ENCODE measurements around the gene RPS16. TPM values are rescaled to one million over a fixed set of nuclear protein-coding genes. Genes with fewer than 3 reads are reported as not detected.
"Not testable (repeated sequence)": the region's sequence is repeated elsewhere in the genome, so short reads cannot be mapped to it uniquely, and the experiment has no call there.

Gene RPS16
- total RNA-seq, 5 donors from 2014 or later (not counting 1 experiment from before 2014, with no cell fraction given): 3,669 to 4,521 (median 4,268) TPM

GRCh38 chr19:39479916-39480315, 44.2 kb upstream of the RPS16 start:
- H3K27ac Mint-ChIP-seq: peak overlapping the region; percentile 94 to 96
- Histone ChIP-seq H3K36me3 (ENCODE audit: control insufficient read depth in 2 of 2, extremely low read depth in 1 of 2, insufficient read depth in 1 of 2, low read length in 1 of 2) (peaks cover 14 to 16% of the 10 kb centered on the region in 2 donors), H3K27ac (ENCODE audit: low read length) (no peak overlapping the region), H3K27me3 (replicated peaks in 1 of 2; ENCODE audit: control insufficient read depth in 2 of 2, extremely low read depth in 1 of 2, insufficient read depth in 2 of 2, low read length in 1 of 2) (no peaks in the 10 kb centered on the region), H3K4me1 (ENCODE audit: control insufficient read depth in 1 of 2, extremely low read depth in 1 of 2, insufficient read depth in 2 of 2, low read length in 2 of 2) (peaks cover 6 to 22% of the 10 kb centered on the region in 2 experiments), H3K4me3 (ENCODE audit: control insufficient read depth in 1 of 2, extremely low read depth in 1 of 2, low read length in 1 of 2) (peak overlapping the region in 1 of 2 donors; percentile 90), H3K9me3 (no peaks in the 10 kb centered on the region)
- 87% methylated on average over 3 of the region's 10 CpGs for WGBS (ENCODE audit: insufficient coverage)
- H3K27me3 Mint-ChIP-seq: no peaks in the 10 kb centered on the region
- ChIA-PET POLR2A (interaction anchor here (0.6 to 1.0 kb wide), 3 partner anchors 17 to 448 kb away, joined by 3 to 7 read pairs (median 3); partner anchors contain the start of gene RPS16 (in 1 of the 2)), CTCF (interaction anchor here in 1 of 2 donors (1.0 to 1.2 kb wide), 3 partner anchors 11 to 89 kb away, joined by 3 to 7 read pairs (median 6); partner anchors contain the start of genes MED29 and PAF1)
- no peaks in the 10 kb centered on the region for H3K9me3 Mint-ChIP-seq
- peak overlapping the region; percentile 84 to 90 (median 88) for H3K4me3 Mint-ChIP-seq
- peaks cover 25 to 28% (median 26%) of the 10 kb centered on the region in 3 donors for H3K4me1 Mint-ChIP-seq
- DNase-seq (no peak), ATAC-seq (replicated peaks in 1 of 4) (no peak)
- peaks cover 13% of the 10 kb centered on the region for H3K36me3 Mint-ChIP-seq

DNA sequence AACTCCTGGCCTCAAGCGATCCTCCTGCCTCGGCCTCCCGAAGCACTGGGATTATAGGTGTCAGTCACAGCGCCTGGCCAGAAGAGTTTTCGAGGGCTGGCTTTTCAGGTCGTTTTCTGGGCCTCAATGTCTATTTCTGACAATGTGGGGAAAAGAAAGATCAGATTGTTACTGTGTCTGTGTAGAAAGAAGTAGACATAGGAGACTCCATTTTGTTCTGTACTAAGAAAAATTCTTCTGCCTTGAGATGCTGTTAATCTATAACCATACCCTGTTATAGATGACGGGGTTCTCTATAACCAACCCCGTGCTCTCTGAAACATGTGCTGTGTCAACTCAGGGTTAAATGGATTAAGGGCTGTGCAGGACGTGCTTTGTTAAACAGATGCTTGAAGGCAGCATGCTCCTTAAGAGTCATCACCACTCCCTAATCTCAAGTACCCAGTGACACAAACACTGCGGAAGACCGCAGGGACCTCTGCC, 43.6 kb upstream of the RPS16 start:
- peaks cover 25 to 29% (median 28%) of the 10 kb centered on the region in 3 donors for H3K4me1 Mint-ChIP-seq
- H3K27me3 Mint-ChIP-seq; ATAC-seq (replicated peaks in 1 of 4); H3K27ac Mint-ChIP-seq; H3K4me3 ChIP-seq (ENCODE audit: control insufficient read depth in 1 of 2, extremely low read depth in 1 of 2, low read length in 1 of 2); POLR2A ChIA-PET; H3K27ac ChIP-seq (ENCODE audit: low read length); H3K27me3 ChIP-seq (replicated peaks in 1 of 2; ENCODE audit: control insufficient read depth in 2 of 2, extremely low read depth in 1 of 2, insufficient read depth in 2 of 2, low read length in 1 of 2); DNase-seq; H3K9me3 Mint-ChIP-seq; H3K9me3 ChIP-seq: not testable (repeated sequence)
- WGBS (ENCODE audit: insufficient coverage): 100% methylated on average over 4 of the region's 11 CpGs
- peaks cover 17% of the 10 kb centered on the region for H3K36me3 Mint-ChIP-seq
- H3K36me3 ChIP-seq (ENCODE audit: control insufficient read depth in 2 of 2, extremely low read depth in 1 of 2, insufficient read depth in 1 of 2, low read length in 1 of 2): peaks cover 16 to 22% of the 10 kb centered on the region in 2 donors
- peak overlapping the region; percentile 84 to 90 (median 88) for H3K4me3 Mint-ChIP-seq
- CTCF ChIA-PET: interaction anchor here in 1 of 2 donors (0.5 kb wide), 1 partner anchor 382 kb away, joined by 3 read pairs; no protein-coding TSS in a partner anchor
- H3K4me1 ChIP-seq (ENCODE audit: control insufficient read depth in 1 of 2, extremely low read depth in 1 of 2, insufficient read depth in 2 of 2, low read length in 2 of 2): peaks cover 6 to 22% of the 10 kb centered on the region in 2 experiments

- peaks cover 11 to 19% (median 12%) of the 10 kb centered on the region in 3 donors for H3K4me1 Mint-ChIP-seq
- POLR2A ChIA-PET: no interaction called here
- no peaks in the 10 kb centered on the region for H3K27me3 Mint-ChIP-seq
- ATAC-seq (replicated peaks in 1 of 4) (no peak), DNase-seq (no peak)
- Histone ChIP-seq H3K36me3 (ENCODE audit: control insufficient read depth in 2 of 2, extremely low read depth in 1 of 2, insufficient read depth in 1 of 2, low read length in 1 of 2) (peaks cover 26 to 54% of the 10 kb centered on the region in 2 donors), H3K4me3 (ENCODE audit: control insufficient read depth in 1 of 2, extremely low read depth in 1 of 2, low read length in 1 of 2) (no peak overlapping the region), H3K27me3 (replicated peaks in 1 of 2; ENCODE audit: control insufficient read depth in 2 of 2, extremely low read depth in 1 of 2, insufficient read depth in 2 of 2, low read length in 1 of 2) (no peaks in the 10 kb centered on the region), H3K9me3 (no peaks in the 10 kb centered on the region), H3K4me1 (ENCODE audit: control insufficient read depth in 1 of 2, extremely low read depth in 1 of 2, insufficient read depth in 2 of 2, low read length in 2 of 2) (peaks cover 0 to 9% of the 10 kb centered on the region in 2 experiments), H3K27ac (ENCODE audit: low read length) (no peak overlapping the region)
- H3K36me3 Mint-ChIP-seq: peaks cover 35% of the 10 kb centered on the region
- H3K4me3 Mint-ChIP-seq: no peak overlapping the region
- H3K27ac Mint-ChIP-seq: no peak overlapping the region
- WGBS (ENCODE audit: insufficient coverage): 100% methylated on average over 2 of the region's 2 CpGs
- CTCF ChIA-PET: interaction anchor here (0.6 to 2.4 kb wide), 8 partner anchors 25 to 1518 kb away, joined by 3 to 6 read pairs (median 4); partner anchors contain the start of gene RPS16 (in 1 of the 2)
- H3K9me3 Mint-ChIP-seq: no peaks in the 10 kb centered on the region
Measured at GRCh38 chr19:39475748-39476147, 40.0 kb upstream of the RPS16 start.

DNA sequence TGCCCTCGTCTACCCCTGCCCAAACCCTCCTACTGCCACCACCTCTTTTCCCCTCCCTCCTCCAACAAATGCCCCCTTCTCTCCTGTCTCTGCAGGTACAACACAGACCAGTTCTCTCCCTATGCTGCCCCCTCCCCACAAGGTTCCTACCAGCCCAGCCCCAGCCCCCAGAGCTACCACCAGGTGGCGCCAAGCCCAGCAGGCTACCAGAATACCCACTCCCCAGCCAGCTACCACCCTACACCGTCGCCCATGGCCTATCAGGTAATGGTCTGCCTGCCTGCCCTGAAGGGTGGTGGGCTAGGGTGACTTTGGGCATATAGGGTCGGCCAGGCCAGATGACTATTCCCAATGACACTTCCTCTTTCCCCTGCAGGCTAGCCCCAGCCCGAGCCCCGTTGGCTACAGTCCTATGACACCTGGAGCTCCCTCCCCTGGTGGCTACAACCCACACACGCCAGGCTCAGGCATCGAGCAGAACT, 38.4 kb upstream of the RPS16 start:
- H3K9me3 Mint-ChIP-seq: no peaks in the 10 kb centered on the region
- Histone ChIP-seq H3K27me3 (replicated peaks in 1 of 2; ENCODE audit: control insufficient read depth in 2 of 2, extremely low read depth in 1 of 2, insufficient read depth in 2 of 2, low read length in 1 of 2) (no peaks in the 10 kb centered on the region), H3K9me3 (no peaks in the 10 kb centered on the region), H3K4me1 (ENCODE audit: control insufficient read depth in 1 of 2, extremely low read depth in 1 of 2, insufficient read depth in 2 of 2, low read length in 2 of 2) (no peaks in the 10 kb centered on the region), H3K4me3 (ENCODE audit: control insufficient read depth in 1 of 2, extremely low read depth in 1 of 2, low read length in 1 of 2) (no peak overlapping the region), H3K27ac (ENCODE audit: low read length) (peak overlapping the region; percentile 4), H3K36me3 (ENCODE audit: control insufficient read depth in 2 of 2, extremely low read depth in 1 of 2, insufficient read depth in 1 of 2, low read length in 1 of 2) (peaks cover 29 to 70% of the 10 kb centered on the region in 2 donors)
- CTCF ChIA-PET: interaction anchor here (0.5 to 2.4 kb wide), 7 partner anchors 28 to 1050 kb away, joined by 3 to 11 read pairs (median 5); partner anchors contain the start of genes EID2B (in 1 of the 2) and RPS16 (in 1 of the 2)
- WGBS (ENCODE audit: insufficient coverage): 85% methylated on average over 5 of the region's 9 CpGs
- H3K27me3 Mint-ChIP-seq: no peaks in the 10 kb centered on the region
- POLR2A ChIA-PET: interaction anchor here in 1 of 2 donors (0.6 kb wide), 1 partner anchor 11 kb away, joined by 3 read pairs; no protein-coding TSS in a partner anchor
- H3K36me3 Mint-ChIP-seq: peaks cover 49% of the 10 kb centered on the region
- ATAC-seq (replicated peaks in 1 of 4) (peak; percentile 71 to 81 (median 75)), DNase-seq (peak; percentile 42 to 82 (median 69))
- no peak overlapping the region for H3K4me3 Mint-ChIP-seq
- peaks cover 0 to 14% (median 0%) of the 10 kb centered on the region in 3 donors for H3K4me1 Mint-ChIP-seq
- H3K27ac Mint-ChIP-seq: peak overlapping the region in 1 of 2 donors; percentile 34

GRCh38 chr19:39473443-39473960, 37.8 kb upstream of the RPS16 start:
- DNase-seq (no peak), ATAC-seq (replicated peaks in 1 of 4) (peak in 2 of 4 experiments; percentile 6 to 13)
- H3K4me3 ChIP-seq (ENCODE audit: control insufficient read depth in 1 of 2, extremely low read depth in 1 of 2, low read length in 1 of 2): no peak overlapping the region
- Mint-ChIP-seq H3K4me1 (peaks cover 0 to 14% (median 0%) of the 10 kb centered on the region in 3 donors), H3K36me3 (peaks cover 56% of the 10 kb centered on the region), H3K9me3 (no peaks in the 10 kb centered on the region), H3K27ac (no peak overlapping the region), H3K27me3 (no peaks in the 10 kb centered on the region), H3K4me3 (no peak overlapping the region)
- ChIA-PET CTCF (interaction anchor here (0.5 to 2.4 kb wide), 5 partner anchors 18 to 59 kb away, joined by 3 to 11 read pairs (median 10); partner anchors contain the start of genes EID2B (in 1 of the 2) and RPS16 (in 1 of the 2)), POLR2A (no interaction called here)
- no peaks in the 10 kb centered on the region for H3K27me3 ChIP-seq (replicated peaks in 1 of 2; ENCODE audit: control insufficient read depth in 2 of 2, extremely low read depth in 1 of 2, insufficient read depth in 2 of 2, low read length in 1 of 2)
- no peaks in the 10 kb centered on the region for H3K9me3 ChIP-seq
- WGBS (ENCODE audit: insufficient coverage): no CpG with 5 or more reads among the region's 11 CpGs
- peaks cover 34 to 77% of the 10 kb centered on the region in 2 donors for H3K36me3 ChIP-seq (ENCODE audit: control insufficient read depth in 2 of 2, extremely low read depth in 1 of 2, insufficient read depth in 1 of 2, low read length in 1 of 2)
- no peaks in the 10 kb centered on the region for H3K4me1 ChIP-seq (ENCODE audit: control insufficient read depth in 1 of 2, extremely low read depth in 1 of 2, insufficient read depth in 2 of 2, low read length in 2 of 2)
- H3K27ac ChIP-seq (ENCODE audit: low read length): no peak overlapping the region

DNA sequence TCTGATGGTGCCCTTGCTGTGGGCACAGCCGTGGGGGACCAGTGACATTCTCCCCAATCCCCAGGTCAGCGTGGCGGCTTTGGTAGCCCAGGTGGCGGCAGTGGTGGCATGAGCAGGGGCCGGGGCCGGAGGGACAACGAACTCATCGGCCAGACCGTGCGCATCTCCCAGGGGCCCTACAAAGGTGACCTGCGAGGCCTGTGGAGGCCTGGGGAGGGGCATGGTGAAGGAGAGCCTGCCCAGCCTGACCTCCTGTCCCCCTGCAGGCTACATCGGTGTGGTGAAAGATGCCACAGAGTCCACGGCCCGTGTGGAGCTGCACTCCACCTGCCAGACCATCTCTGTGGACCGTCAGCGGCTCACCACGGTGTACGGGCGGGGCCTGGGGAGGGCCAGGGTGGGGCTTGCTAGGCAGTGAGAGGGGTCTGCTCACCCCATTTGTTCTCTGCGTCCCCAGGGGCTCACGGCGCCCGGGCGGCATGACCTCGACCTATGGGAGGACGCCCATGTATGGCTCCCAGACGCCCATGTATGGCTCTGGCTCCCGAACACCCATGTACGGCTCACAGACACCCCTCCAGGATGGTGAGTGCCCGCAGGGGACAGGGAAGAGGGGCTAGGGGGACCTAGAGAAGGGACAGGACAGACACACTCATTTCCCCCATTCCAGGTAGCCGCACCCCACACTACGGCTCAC, 37.1 kb upstream of the RPS16 start:
- H3K9me3 ChIP-seq: no peaks in the 10 kb centered on the region
- CTCF ChIA-PET: interaction anchor here in 1 of 2 donors (0.5 kb wide), 1 partner anchor 19 kb away, joined by 10 read pairs; no protein-coding TSS in a partner anchor
- POLR2A ChIA-PET: no interaction called here
- DNase-seq (no peak), ATAC-seq (replicated peaks in 1 of 4) (no peak)
- Mint-ChIP-seq H3K27ac (no peak overlapping the region), H3K36me3 (peaks cover 61% of the 10 kb centered on the region), H3K4me3 (no peak overlapping the region), H3K27me3 (no peaks in the 10 kb centered on the region), H3K9me3 (no peaks in the 10 kb centered on the region), H3K4me1 (peaks cover 0 to 14% (median 0%) of the 10 kb centered on the region in 3 donors)
- H3K36me3 ChIP-seq (ENCODE audit: control insufficient read depth in 2 of 2, extremely low read depth in 1 of 2, insufficient read depth in 1 of 2, low read length in 1 of 2): peaks cover 34 to 82% of the 10 kb centered on the region in 2 donors
- 89% methylated on average over 17 of the region's 32 CpGs for WGBS (ENCODE audit: insufficient coverage)
- H3K4me1 ChIP-seq (ENCODE audit: control insufficient read depth in 1 of 2, extremely low read depth in 1 of 2, insufficient read depth in 2 of 2, low read length in 2 of 2): no peaks in the 10 kb centered on the region
- H3K27ac ChIP-seq (ENCODE audit: low read length): no peak overlapping the region
- no peaks in the 10 kb centered on the region for H3K27me3 ChIP-seq (replicated peaks in 1 of 2; ENCODE audit: control insufficient read depth in 2 of 2, extremely low read depth in 1 of 2, insufficient read depth in 2 of 2, low read length in 1 of 2)
- H3K4me3 ChIP-seq (ENCODE audit: control insufficient read depth in 1 of 2, extremely low read depth in 1 of 2, low read length in 1 of 2): no peak overlapping the region
